Kidney (tissue), 14 donors: Measurements from ENCODE around the gene IQGAP3. TPM values are rescaled to one million over a fixed set of nuclear protein-coding genes. Genes with fewer than 3 reads are reported as not detected.

Experiments used
- DNase-seq, 5 donors: peaks; one replicate each; pipeline ENCODE4 v3.0.0-alpha.2; 2013 to 2020
- FAIRE-seq: peaks from 2 replicates; lab custom pipeline; 2012; peaks lifted over from hg19 to GRCh38; lab: Jason Lieb, UNC
- H3K27ac ChIP-seq, 2 donors: one replicate each; pipeline ENCODE4 v1.7.0; 2013; ENCODE audit warnings: low read depth in 2 of 2, low read length in 2 of 2, inconsistent platforms in 1 of 2
- H3K27me3 ChIP-seq: one replicate; pipeline ENCODE4 v1.7.1; 2013; ENCODE audit warnings: low read length, inconsistent platforms; ENCODE audit not compliant: control insufficient read depth, insufficient read depth
- H3K36me3 ChIP-seq, 3 donors: one replicate each; pipeline versions ENCODE4 v1.7.0 to v1.7.1; 2013; ENCODE audit warnings: low read length in 3 of 3, control low read depth in 1 of 3, inconsistent platforms in 1 of 3; ENCODE audit not compliant: insufficient read depth in 3 of 3, control insufficient read depth in 2 of 3
- H3K4me1 ChIP-seq, 3 donors: one replicate each; pipeline versions ENCODE4 v1.7.0 to v1.7.1; 2013; ENCODE audit warnings: low read length in 3 of 3, inconsistent platforms in 1 of 3, low read depth in 1 of 3; ENCODE audit not compliant: control insufficient read depth in 2 of 3, insufficient read depth in 2 of 3
- H3K4me3 ChIP-seq, 3 donors: one replicate each; pipeline versions ENCODE4 v1.7.0 to v1.8.1; 2013; ENCODE audit warnings: low read length in 3 of 3, control low read depth in 1 of 3, inconsistent platforms in 1 of 3
- H3K9ac ChIP-seq, 3 donors: one replicate each; pipeline versions ENCODE4 v1.7.0 to v1.7.1; 2013; ENCODE audit warnings: low read length in 3 of 3, control low read depth in 1 of 3, inconsistent platforms in 1 of 3
- H3K9me3 ChIP-seq, 3 donors: one replicate each; pipeline versions ENCODE4 v1.7.0 to v1.7.1; 2013; ENCODE audit warnings: low read length in 3 of 3, control low read depth in 1 of 3, inconsistent platforms in 1 of 3; ENCODE audit not compliant: control insufficient read depth in 2 of 3, insufficient read depth in 1 of 3
- intact Hi-C: fragments of 100-400 bp; cut with DNase I; formaldehyde crosslinking; loops from one replicate; pipeline ENCODE4 v1.11.1; 2022
- polyA plus RNA-seq: library from polyadenylated mRNA; stranded (reverse); fragments of 350-450 nt; fragmentation: Illumina TruSeq; extraction: RNeasy Lipid Tissue Mini Kit (QIAGEN cat#74804); gene quantifications from one replicate; pipeline ENCODE4 v1.2.3, GENCODE V29; 2014; ENCODE audit warnings: low read depth, low replicate concordance; ENCODE audit not compliant: insufficient read depth
- total RNA-seq: library from RNA; stranded (reverse); fragmentation: NEBNext Ultra II Directional; extraction: Animal tissue kit (Norgen Biotek cat#: 25700); gene quantifications from one replicate; pipeline ENCODE4 v1.2.1, GENCODE V29; 2021
- TF ChIP-seq, protein P1 (sequence below): IDR thresholded peaks from 3 replicates; pipeline ENCODE4 v1.5.1; 2012; ENCODE audit warnings: mild to moderate bottlenecking, moderate library complexity, borderline replicate concordance; ENCODE audit not compliant: insufficient read depth; ENCODE audit errors: extremely low read depth
- donor health status: control.
- donor health status: control.
- donor health status: control.
- donor health status: control.
- donor health status: control.
- donor health status: DM: yes; HTN: yes; CAD: no.
- donor health status: Normal renal cell carcinoma (clear cell type).

The IQGAP3 gene
- total and polyA plus RNA-seq, 2 donors from 2014 or later = 0.13 to 1.7 TPM

DNA sequence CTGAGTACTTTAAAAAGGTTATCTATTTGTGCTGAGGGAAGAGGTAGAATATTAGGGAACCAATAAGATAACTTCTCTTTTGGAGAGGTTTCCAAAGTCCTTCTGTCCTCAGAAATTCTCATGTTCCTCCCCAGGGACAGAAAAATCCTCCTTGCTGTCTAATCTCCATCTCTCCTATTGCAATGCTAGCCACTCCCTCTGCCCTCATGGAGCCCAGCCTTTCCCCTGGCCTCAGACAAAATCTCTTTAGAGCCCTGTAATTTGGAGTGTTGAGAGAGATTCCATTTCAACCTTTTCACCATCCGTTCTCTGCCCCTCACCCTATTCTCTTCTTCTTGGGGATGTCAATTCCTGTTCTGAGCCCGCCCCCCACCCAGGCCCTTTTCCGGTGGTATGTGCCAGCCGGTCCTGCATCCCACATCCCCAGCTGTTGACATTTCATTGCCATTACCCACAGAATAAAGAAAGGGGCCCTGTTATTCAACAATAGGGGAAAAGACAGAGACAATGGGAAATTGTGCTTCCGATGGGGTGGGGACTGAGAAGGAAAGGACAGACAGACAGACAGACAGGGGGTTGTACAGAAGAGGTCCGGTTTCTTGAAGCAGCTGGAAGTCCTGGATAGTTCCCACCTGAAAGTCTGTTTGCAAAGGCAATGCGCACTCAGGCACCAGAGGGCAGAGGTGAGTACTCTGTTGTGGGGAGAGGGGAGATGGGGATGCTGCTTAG lies 46.7 kb upstream of the IQGAP3 start, which contains the start of gene HAPLN2:
Gene HAPLN2, plus strand, starts transcription at position 563 of the 729 bp plus-strand sequence. CDS start 4,076 bp downstream, outside the sequence.
- Histone ChIP-seq H3K4me3 (no peak within 1 kb of the TSS), H3K9me3 (no peaks in the 10 kb centered on the region), H3K4me1 (peaks cover 0 to 7% (median 0%) of the 10 kb centered on the region in 3 donors), H3K27ac (no peak within 1 kb of the TSS), H3K36me3 (no peaks in the 10 kb centered on the region), H3K27me3 (peaks cover 3% of the 10 kb centered on the region), H3K9ac (no peak within 1 kb of the TSS)
- DNase-seq (peak in 1 of 5 donors; percentile 44), FAIRE-seq (no peak)
- TF ChIP-seq, protein P1, sequence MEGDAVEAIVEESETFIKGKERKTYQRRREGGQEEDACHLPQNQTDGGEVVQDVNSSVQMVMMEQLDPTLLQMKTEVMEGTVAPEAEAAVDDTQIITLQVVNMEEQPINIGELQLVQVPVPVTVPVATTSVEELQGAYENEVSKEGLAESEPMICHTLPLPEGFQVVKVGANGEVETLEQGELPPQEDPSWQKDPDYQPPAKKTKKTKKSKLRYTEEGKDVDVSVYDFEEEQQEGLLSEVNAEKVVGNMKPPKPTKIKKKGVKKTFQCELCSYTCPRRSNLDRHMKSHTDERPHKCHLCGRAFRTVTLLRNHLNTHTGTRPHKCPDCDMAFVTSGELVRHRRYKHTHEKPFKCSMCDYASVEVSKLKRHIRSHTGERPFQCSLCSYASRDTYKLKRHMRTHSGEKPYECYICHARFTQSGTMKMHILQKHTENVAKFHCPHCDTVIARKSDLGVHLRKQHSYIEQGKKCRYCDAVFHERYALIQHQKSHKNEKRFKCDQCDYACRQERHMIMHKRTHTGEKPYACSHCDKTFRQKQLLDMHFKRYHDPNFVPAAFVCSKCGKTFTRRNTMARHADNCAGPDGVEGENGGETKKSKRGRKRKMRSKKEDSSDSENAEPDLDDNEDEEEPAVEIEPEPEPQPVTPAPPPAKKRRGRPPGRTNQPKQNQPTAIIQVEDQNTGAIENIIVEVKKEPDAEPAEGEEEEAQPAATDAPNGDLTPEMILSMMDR = peak; percentile 22
- intact Hi-C loops = no loop called here

DNA sequence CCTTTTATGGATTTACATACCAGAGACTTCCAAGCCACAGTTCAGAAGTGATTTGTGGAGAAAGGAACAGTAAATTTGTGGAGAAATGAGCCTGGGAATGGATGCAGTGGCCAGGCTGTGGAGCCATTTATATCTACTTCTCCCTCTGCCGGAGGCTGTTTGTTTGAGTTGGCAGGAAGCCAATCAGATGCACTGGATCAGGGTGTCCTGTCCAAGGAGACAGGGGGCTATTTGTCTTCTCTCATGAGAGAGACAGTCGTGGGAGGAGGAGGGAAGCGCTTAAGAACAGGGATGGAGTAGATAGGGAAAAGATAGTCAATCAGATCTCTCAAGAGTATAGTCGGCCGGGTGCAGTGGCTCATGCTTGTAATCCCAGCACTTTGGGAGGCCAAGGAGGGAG lies 44.1 kb upstream of the IQGAP3 start:
- no peak overlapping the region for H3K9ac ChIP-seq
- no peak overlapping the region for H3K4me3 ChIP-seq
- intact Hi-C loops = no loop called here
- DNase-seq (peak; percentile 86 to 96 (median 86)), FAIRE-seq (no peak)
- peaks cover 0 to 3% (median 0%) of the 10 kb centered on the region in 3 donors for H3K4me1 ChIP-seq
- TF ChIP-seq, protein P1 = no peak
- H3K27ac ChIP-seq = peak overlapping the region in 1 of 2 donors; percentile 62
- no peaks in the 10 kb centered on the region for H3K9me3 ChIP-seq
- H3K36me3 ChIP-seq = no peaks in the 10 kb centered on the region
- no peaks in the 10 kb centered on the region for H3K27me3 ChIP-seq

DNA sequence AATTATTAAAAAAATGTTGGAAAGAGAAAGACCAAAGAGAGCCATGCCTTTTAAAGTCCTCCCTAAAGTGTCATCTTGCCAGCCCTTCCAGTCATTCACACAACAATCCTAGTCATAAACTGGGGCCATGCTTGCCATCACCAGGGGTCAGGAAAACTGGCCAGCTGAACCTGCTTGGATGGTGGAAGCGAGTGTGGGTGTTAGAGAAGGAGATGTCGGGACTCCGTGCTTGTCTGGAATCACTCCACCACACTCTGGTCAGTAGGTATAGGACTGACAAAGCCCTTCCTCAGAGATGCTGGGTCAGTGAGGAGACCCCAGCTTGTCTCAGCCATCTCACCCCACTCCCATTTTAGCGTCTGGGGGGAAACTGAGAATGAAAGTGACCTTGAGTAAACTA lies 43.6 kb upstream of the IQGAP3 start:
- Histone ChIP-seq H3K4me3 (peak overlapping the region in 1 of 3 donors; percentile 8), H3K27me3 (no peaks in the 10 kb centered on the region), H3K4me1 (peaks cover 0 to 3% (median 0%) of the 10 kb centered on the region in 3 donors), H3K36me3 (no peaks in the 10 kb centered on the region), H3K27ac (peak overlapping the region; percentile 62 to 74), H3K9ac (no peak overlapping the region), H3K9me3 (no peaks in the 10 kb centered on the region)
- FAIRE-seq = no peak
- TF ChIP-seq, protein P1 = no peak
- intact Hi-C loops = no loop called here
- DNase-seq = peak in 1 of 5 donors; percentile 74
